ENCODE data around the gene CTNNAL1. TPM values are rescaled to one million over a fixed set of nuclear protein-coding genes. Genes with fewer than 3 reads are reported as not detected.

The CTNNAL1 gene
- total RNA-seq, 1 experiment from 2014 or later, result 72.0 TPM

GRCh38 chr9:109052416-109052815, 39.1 kb upstream of the CTNNAL1 start:
- intact Hi-C loops (cut with micrococcal nuclease; ENCODE audit: unreplicated experiment), result no loop called here
- no peak for DNase-seq (ENCODE audit: low spot score)
- Histone ChIP-seq H3K4me3 (ENCODE audit: low read depth, low read length, poor library complexity, severe bottlenecking) (no peak overlapping the region), H3K9me3 (ENCODE audit: low read depth, low read length, poor library complexity, severe bottlenecking) (no peaks in the 10 kb centered on the region), H3K36me3 (ENCODE audit: insufficient read depth, low read length, poor library complexity, severe bottlenecking) (peaks cover 72% of the 10 kb centered on the region), H3K27me3 (replicated peaks; ENCODE audit: insufficient read depth, low read depth, low read length, poor library complexity) (no peaks in the 10 kb centered on the region), H3K4me1 (ENCODE audit: insufficient read depth, low read length, poor library complexity, severe bottlenecking) (no peaks in the 10 kb centered on the region), H3K27ac (ENCODE audit: low read depth, low read length, poor library complexity, severe bottlenecking) (no peak overlapping the region)
- no TSS peak for BruUV-seq (replicated peaks)
- TF ChIP-seq CTCF (conservative IDR thresholded peaks at IDR 0.05; ENCODE audit: low read depth, low read length) (no peak), EZH2 (IDR thresholded peaks at IDR 0.05; ENCODE audit: borderline replicate concordance, low read depth, low read length, poor library complexity, severe bottlenecking) (no peak)
- ChIA-PET CTCF (no interaction called here), POLR2A (ENCODE audit: low non-redundant PET) (no interaction called here)

- no peak overlapping the region for H3K27ac ChIP-seq (ENCODE audit: low read depth, low read length, poor library complexity, severe bottlenecking)
- TF ChIP-seq CTCF (conservative IDR thresholded peaks at IDR 0.05; ENCODE audit: low read depth, low read length), result no peak
- TF ChIP-seq EZH2 (IDR thresholded peaks at IDR 0.05; ENCODE audit: borderline replicate concordance, low read depth, low read length, poor library complexity, severe bottlenecking), result no peak
- no peaks in the 10 kb centered on the region for H3K9me3 ChIP-seq (ENCODE audit: low read depth, low read length, poor library complexity, severe bottlenecking)
- no peak overlapping the region for H3K4me3 ChIP-seq (ENCODE audit: low read depth, low read length, poor library complexity, severe bottlenecking)
- H3K4me1 ChIP-seq (ENCODE audit: insufficient read depth, low read length, poor library complexity, severe bottlenecking), result no peaks in the 10 kb centered on the region
- ChIA-PET POLR2A (ENCODE audit: low non-redundant PET) (no interaction called here), CTCF (no interaction called here)
- no TSS peak for BruUV-seq (replicated peaks)
- H3K27me3 ChIP-seq (replicated peaks; ENCODE audit: insufficient read depth, low read depth, low read length, poor library complexity), result no peaks in the 10 kb centered on the region
- peaks cover 73% of the 10 kb centered on the region for H3K36me3 ChIP-seq (ENCODE audit: insufficient read depth, low read length, poor library complexity, severe bottlenecking)
- no peak for DNase-seq (ENCODE audit: low spot score)
- intact Hi-C loops (cut with micrococcal nuclease; ENCODE audit: unreplicated experiment), result no loop called here
These were observed 38.4 kb upstream of the CTNNAL1 start for GRCh38 chr9:109051733-109052132.

GRCh38 chr9:109050444-109050843, 37.1 kb upstream of the CTNNAL1 start:
- Histone ChIP-seq H3K4me1 (ENCODE audit: insufficient read depth, low read length, poor library complexity, severe bottlenecking) (no peaks in the 10 kb centered on the region), H3K27me3 (replicated peaks; ENCODE audit: insufficient read depth, low read depth, low read length, poor library complexity) (no peaks in the 10 kb centered on the region), H3K27ac (ENCODE audit: low read depth, low read length, poor library complexity, severe bottlenecking) (no peak overlapping the region), H3K9me3 (ENCODE audit: low read depth, low read length, poor library complexity, severe bottlenecking) (no peaks in the 10 kb centered on the region), H3K36me3 (ENCODE audit: insufficient read depth, low read length, poor library complexity, severe bottlenecking) (peaks cover 81% of the 10 kb centered on the region), H3K4me3 (ENCODE audit: low read depth, low read length, poor library complexity, severe bottlenecking) (no peak overlapping the region)
- intact Hi-C loops (cut with micrococcal nuclease; ENCODE audit: unreplicated experiment), result no loop called here
- DNase-seq (ENCODE audit: low spot score), result no peak
- no peak for TF ChIP-seq EZH2 (IDR thresholded peaks at IDR 0.05; ENCODE audit: borderline replicate concordance, low read depth, low read length, poor library complexity, severe bottlenecking)
- TF ChIP-seq CTCF (conservative IDR thresholded peaks at IDR 0.05; ENCODE audit: low read depth, low read length), result no peak
- no TSS peak for BruUV-seq (replicated peaks)
- CTCF ChIA-PET, result interaction anchor here (0.6 kb wide), 1 partner anchor 1573 kb away, joined by 3 read pairs; no protein-coding TSS in a partner anchor
- POLR2A ChIA-PET (ENCODE audit: low non-redundant PET), result no interaction called here

Data from A673 (cell line).